Natural killer cell (primary cell): ENCODE data around the gene MRPS33. TPM values are rescaled to one million over a fixed set of nuclear protein-coding genes. Genes with fewer than 3 reads are reported as not detected.

ENCODE experiments used
- ATAC-seq, 3 donors: fragments of 150-1000 bp in 2 of 3; fragments of 200-7000 bp in 1 of 3; cut with Tn5 transposase; 1 replicate in 1 of 3; 2 replicates in 2 of 3; pipeline ENCODE4 v1.10.0; 2021; ENCODE audit warnings: mild to moderate bottlenecking in 2 of 3, moderate library complexity in 2 of 3
- DNase-seq, 2 donors: peaks; one replicate each; pipeline versions ENCODE4 v3.0.0 to v3.0.0-alpha.2; 2013 to 2021; ENCODE audit warnings: mixed read lengths in 1 of 2
- H3K27ac ChIP-seq: one replicate; pipeline ENCODE4 v1.5.1; 2013; ENCODE audit warnings: mild to moderate bottlenecking, low read length
- H3K27me3 ChIP-seq: one replicate; pipeline ENCODE4 v1.6.1; 2013; ENCODE audit warnings: low read length; ENCODE audit not compliant: control insufficient read depth, insufficient read depth
- H3K36me3 ChIP-seq: one replicate; pipeline ENCODE4 v1.6.1; 2013; ENCODE audit warnings: low read length; ENCODE audit not compliant: control insufficient read depth, insufficient read depth
- H3K4me1 ChIP-seq: one replicate; pipeline ENCODE4 v1.6.1; 2013; ENCODE audit warnings: low read length; ENCODE audit not compliant: control insufficient read depth, insufficient read depth
- H3K4me3 ChIP-seq: one replicate; pipeline ENCODE4 v1.5.1; 2013; ENCODE audit warnings: low read length
- H3K9me3 ChIP-seq: one replicate; pipeline ENCODE4 v1.6.1; 2013; ENCODE audit warnings: low read length; ENCODE audit not compliant: control insufficient read depth, insufficient read depth
- H3K27ac Mint-ChIP-seq, 2 donors: one replicate each; pipeline ENCODE4 v1.8.0; 2022; ENCODE audit warnings: mild to moderate bottlenecking in 2 of 2, mixed read lengths in 2 of 2, moderate library complexity in 1 of 2
- H3K27me3 Mint-ChIP-seq, 2 donors: one replicate each; pipeline ENCODE4 v1.8.0; 2022; ENCODE audit warnings: low read depth in 2 of 2, mixed read lengths in 2 of 2
- H3K36me3 Mint-ChIP-seq: one replicate; pipeline ENCODE4 v1.8.0; 2022; ENCODE audit warnings: mixed read lengths
- H3K4me1 Mint-ChIP-seq, 2 donors: one replicate each; pipeline ENCODE4 v1.8.0; 2022; ENCODE audit warnings: mixed read lengths in 2 of 2
- H3K4me3 Mint-ChIP-seq: one replicate; pipeline ENCODE4 v1.8.0; 2022; ENCODE audit warnings: mild to moderate bottlenecking, moderate library complexity, mixed read lengths
- H3K9me3 Mint-ChIP-seq, 2 donors: one replicate each; pipeline ENCODE4 v1.8.0; 2022; ENCODE audit warnings: mixed read lengths in 2 of 2
- CTCF ChIP-seq: fragments of 200-600 bp; IDR thresholded peaks from one replicate; pipeline ENCODE4 v1.8.0; 2022; ENCODE audit warnings: antibody characterized with exemption
- WGBS: methylation state at CpG from one replicate; pipeline ENCODE4 v1.1.7; 2013; ENCODE audit warnings: missing lambda C conversion rate; ENCODE audit not compliant: insufficient coverage; 5-methylcytosine and 5-hydroxymethylcytosine counted together
- intact Hi-C: fragments of 100-400 bp; cut with micrococcal nuclease; formaldehyde crosslinking; loops from one replicate; pipeline ENCODE4 v1.14.2; 2022
- total RNA-seq, 4 donors: library from RNA; stranded (reverse); fragments of 120-200 nt in 1 of 4; gene quantifications; one replicate each; pipeline versions ENCODE4 v1.2.3 to v1.2.4, GENCODE V29; 2013 to 2022

MRPS33 gene
- total RNA-seq, 3 donors from 2014 or later (not counting 1 experiment from before 2014, with no cell fraction given): 12.8 to 14.1 (median 13.7) TPM

- H3K36me3 Mint-ChIP-seq: peaks cover 11% of the 10 kb centered on the region
- intact Hi-C loops: no loop called here
- H3K4me1 ChIP-seq: no peaks in the 10 kb centered on the region
- no peak overlapping the region for H3K4me3 Mint-ChIP-seq
- no peak for TF ChIP-seq CTCF
- H3K27me3 Mint-ChIP-seq: peaks cover 8 to 16% of the 10 kb centered on the region in 2 donors
- 95% methylated on average over 8 of the region's 8 CpGs for WGBS
- H3K9me3 Mint-ChIP-seq: no peaks in the 10 kb centered on the region
- H3K4me3 ChIP-seq: no peak overlapping the region
- H3K27me3 ChIP-seq: no peaks in the 10 kb centered on the region
- H3K27ac Mint-ChIP-seq: no peak overlapping the region
- H3K9me3 ChIP-seq: no peaks in the 10 kb centered on the region
- H3K4me1 Mint-ChIP-seq: peaks cover 0 to 6% of the 10 kb centered on the region in 2 donors
- no peak for DNase-seq
- H3K27ac ChIP-seq: no peak overlapping the region
- peaks cover 19% of the 10 kb centered on the region for H3K36me3 ChIP-seq
- no peak for ATAC-seq
Measured at GRCh38 chr7:141003172-141004065, 11.3 kb downstream of the MRPS33 start.

GRCh38 chr7:141001546-141001945, 13.2 kb downstream of the MRPS33 start:
- H3K4me1 Mint-ChIP-seq: no peaks in the 10 kb centered on the region
- no peak overlapping the region for H3K4me3 ChIP-seq
- H3K27ac ChIP-seq: no peak overlapping the region
- no peaks in the 10 kb centered on the region for H3K4me1 ChIP-seq
- 83% methylated on average over 1 of the region's 1 CpG for WGBS
- no peak for DNase-seq
- TF ChIP-seq CTCF: no peak
- H3K36me3 Mint-ChIP-seq: peaks cover 8% of the 10 kb centered on the region
- no peaks in the 10 kb centered on the region for H3K9me3 ChIP-seq
- no peak overlapping the region for H3K27ac Mint-ChIP-seq
- no peaks in the 10 kb centered on the region for H3K27me3 ChIP-seq
- H3K9me3 Mint-ChIP-seq: no peaks in the 10 kb centered on the region
- H3K4me3 Mint-ChIP-seq: no peak overlapping the region
- ATAC-seq: no peak
- H3K36me3 ChIP-seq: peaks cover 8% of the 10 kb centered on the region
- peaks cover 13 to 26% of the 10 kb centered on the region in 2 donors for H3K27me3 Mint-ChIP-seq
- intact Hi-C loops: no loop called here

DNA sequence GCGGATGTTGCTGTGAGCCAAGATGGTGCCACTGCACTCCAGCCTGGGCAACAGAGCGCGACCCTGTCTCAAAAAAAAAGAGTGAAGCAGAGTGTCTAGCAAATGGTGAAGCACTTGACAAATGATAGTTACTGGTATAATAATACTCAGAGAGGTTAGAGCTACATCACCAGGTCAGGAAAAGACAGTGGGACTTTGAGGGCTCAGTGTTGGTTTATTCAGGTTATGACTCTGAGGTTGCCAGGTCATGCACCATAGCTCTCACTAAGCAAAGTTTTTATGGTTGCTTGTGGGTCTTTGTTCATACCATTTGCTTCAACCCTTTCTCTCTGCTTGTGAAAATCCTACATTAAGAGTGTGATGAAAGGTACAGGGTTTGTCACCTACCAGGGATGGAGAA, 13.6 kb downstream of the MRPS33 start:
- H3K27me3 ChIP-seq: no peaks in the 10 kb centered on the region
- H3K4me3 ChIP-seq: no peak overlapping the region
- no peak for DNase-seq
- no peak overlapping the region for H3K27ac Mint-ChIP-seq
- no peaks in the 10 kb centered on the region for H3K9me3 Mint-ChIP-seq
- H3K4me1 ChIP-seq: no peaks in the 10 kb centered on the region
- H3K4me3 Mint-ChIP-seq: no peak overlapping the region
- H3K36me3 ChIP-seq: peaks cover 4% of the 10 kb centered on the region
- H3K36me3 Mint-ChIP-seq: peaks cover 5% of the 10 kb centered on the region
- no peak for TF ChIP-seq CTCF
- no peak overlapping the region for H3K27ac ChIP-seq
- H3K4me1 Mint-ChIP-seq: no peaks in the 10 kb centered on the region
- ATAC-seq: no peak
- H3K9me3 ChIP-seq: no peaks in the 10 kb centered on the region
- 98% methylated on average over 3 of the region's 3 CpGs for WGBS
- intact Hi-C loops: no loop called here
- H3K27me3 Mint-ChIP-seq: peaks cover 13 to 30% of the 10 kb centered on the region in 2 donors
